Stimulated activated CD8-positive, alpha-beta memory T cell treated with anti-CD3 and anti-CD28 coated beads, Interleukin-4, amount 100 ng/mL, for 1 hour (primary cell): Measurements from ENCODE around the gene SLC25A20.
"Not testable (repeated sequence)": the region's sequence is repeated elsewhere in the genome, so short reads cannot be mapped to it uniquely, and the experiment has no call there.

Experiments
- DNase-seq, 2 donors: peaks; one replicate each; pipeline ENCODE4 v3.0.0-alpha.2; 2020; ENCODE audit warnings: low read depth in 2 of 2, low spot score in 1 of 2

Gene SLC25A20

GRCh38 chr3:48847053-48847503, 51.6 kb downstream of the SLC25A20 start:
- peak; percentile 8 to 15 for DNase-seq

- DNase-seq = no peak
Measured at GRCh38 chr3:48845170-48845569, 53.5 kb downstream of the SLC25A20 start.

- no peak for DNase-seq
Measured at GRCh38 chr3:48837163-48837562, 61.5 kb downstream of the SLC25A20 start.

- no peak for DNase-seq
Measured at GRCh38 chr3:48835650-48836366, 62.9 kb downstream of the SLC25A20 start.

GRCh38 chr3:48832684-48833083, 66.0 kb downstream of the SLC25A20 start:
- DNase-seq = no peak

- no peak for DNase-seq
Measured at GRCh38 chr3:48830715-48831114, 68.0 kb downstream of the SLC25A20 start.

GRCh38 chr3:48829525-48829924, 69.2 kb downstream of the SLC25A20 start:
- DNase-seq = not testable (repeated sequence)

- not testable (repeated sequence) for DNase-seq
Measured at GRCh38 chr3:48827874-48828273, 70.8 kb downstream of the SLC25A20 start.

GRCh38 chr3:48826451-48826850, 72.2 kb downstream of the SLC25A20 start:
- no peak for DNase-seq

GRCh38 chr3:48820612-48821324, 77.9 kb downstream of the SLC25A20 start:
- DNase-seq = no peak

GRCh38 chr3:48819234-48820221, 79.2 kb downstream of the SLC25A20 start:
- DNase-seq = no peak

- DNase-seq = no peak
Measured at GRCh38 chr3:48811524-48811923, 87.2 kb downstream of the SLC25A20 start.
